ENCODE results near the gene TRPT1. TPM values are rescaled to one million over a fixed set of nuclear protein-coding genes. Genes with fewer than 3 reads are reported as not detected.
A peak's percentile ranks its signal among the peaks of the same experiment; 100 is the strongest.

The TRPT1 gene
- total RNA-seq, 2 experiments from 2014 or later = 40.6 to 49.0 TPM

DNA sequence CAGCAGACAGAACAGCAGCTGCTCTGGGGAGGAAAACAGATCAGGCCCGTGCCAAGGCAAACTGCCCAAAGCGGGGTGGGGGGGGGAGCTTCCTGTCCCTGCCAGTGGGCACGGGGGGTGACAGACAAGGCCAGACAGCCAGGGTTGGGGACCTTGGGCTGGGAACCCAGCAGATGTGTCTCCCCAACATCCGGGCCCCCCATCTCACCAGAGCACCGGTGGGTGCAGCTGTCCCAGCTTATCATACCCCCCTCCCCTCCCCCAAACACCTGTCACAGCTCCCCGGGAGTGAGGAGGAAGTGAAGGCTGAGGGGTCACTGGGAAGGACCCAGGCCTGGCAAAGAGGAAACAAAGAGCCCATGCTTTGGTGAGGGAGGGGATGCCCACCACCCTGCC, 19.4 kb upstream of the TRPT1 start:
- H3K4me1 ChIP-seq (ENCODE audit: insufficient read depth, low read length, poor library complexity, severe bottlenecking) = peaks cover 51% of the 10 kb centered on the region
- H4K20me1 ChIP-seq (ENCODE audit: insufficient read depth, low read length) = no peaks in the 10 kb centered on the region
- DNase-seq (ENCODE audit: low spot score) = peak; percentile 57
- H3K9me3 ChIP-seq (ENCODE audit: low read length) = no peaks in the 10 kb centered on the region
- CTCF ChIA-PET (ENCODE audit: unreplicated experiment) = interaction anchor here (0.7 to 1.4 kb wide), 3 partner anchors 13 to 72 kb away, joined by 3 read pairs; partner anchors contain the start of genes PRDX5 and TRMT112
- peak overlapping the region; percentile 88 for H3K4me3 ChIP-seq (ENCODE audit: low read depth, low read length, poor library complexity, severe bottlenecking)
- H3K9me2 ChIP-seq (ENCODE audit: insufficient read depth, low read length) = no peaks in the 10 kb centered on the region
- H3K27ac ChIP-seq (ENCODE audit: low read depth, low read length, poor library complexity, severe bottlenecking) = peak overlapping the region; percentile 69
- TF ChIP-seq, protein P1, sequence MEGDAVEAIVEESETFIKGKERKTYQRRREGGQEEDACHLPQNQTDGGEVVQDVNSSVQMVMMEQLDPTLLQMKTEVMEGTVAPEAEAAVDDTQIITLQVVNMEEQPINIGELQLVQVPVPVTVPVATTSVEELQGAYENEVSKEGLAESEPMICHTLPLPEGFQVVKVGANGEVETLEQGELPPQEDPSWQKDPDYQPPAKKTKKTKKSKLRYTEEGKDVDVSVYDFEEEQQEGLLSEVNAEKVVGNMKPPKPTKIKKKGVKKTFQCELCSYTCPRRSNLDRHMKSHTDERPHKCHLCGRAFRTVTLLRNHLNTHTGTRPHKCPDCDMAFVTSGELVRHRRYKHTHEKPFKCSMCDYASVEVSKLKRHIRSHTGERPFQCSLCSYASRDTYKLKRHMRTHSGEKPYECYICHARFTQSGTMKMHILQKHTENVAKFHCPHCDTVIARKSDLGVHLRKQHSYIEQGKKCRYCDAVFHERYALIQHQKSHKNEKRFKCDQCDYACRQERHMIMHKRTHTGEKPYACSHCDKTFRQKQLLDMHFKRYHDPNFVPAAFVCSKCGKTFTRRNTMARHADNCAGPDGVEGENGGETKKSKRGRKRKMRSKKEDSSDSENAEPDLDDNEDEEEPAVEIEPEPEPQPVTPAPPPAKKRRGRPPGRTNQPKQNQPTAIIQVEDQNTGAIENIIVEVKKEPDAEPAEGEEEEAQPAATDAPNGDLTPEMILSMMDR (conservative IDR thresholded peaks at IDR 0.05; ENCODE audit: low read length) = no peak
- TF ChIP-seq EZH2phosphoT487 (IDR thresholded peaks at IDR 0.05; ENCODE audit: borderline replicate concordance, low read depth, low read length) = no peak
- no TSS peak for BruUV-seq (replicated peaks)
- POLR2A ChIA-PET = interaction anchor here (0.6 to 2.0 kb wide), 6 partner anchors 15 to 41 kb away, joined by 3 to 8 read pairs (median 4); partner anchors contain the start of genes DNAJC4, FERMT3, NUDT22 and TRPT1
- H3K36me3 ChIP-seq (ENCODE audit: insufficient read depth, low read length) = peaks cover 29% of the 10 kb centered on the region
- intact Hi-C loops (cut with micrococcal nuclease; ENCODE audit: unreplicated experiment) = no loop called here
- peak overlapping the region; percentile 81 for H3K4me2 ChIP-seq (ENCODE audit: low read length)
- no peak overlapping the region for H2AFZ ChIP-seq (ENCODE audit: low read length)
- peaks cover 28% of the 10 kb centered on the region for H3K79me2 ChIP-seq (ENCODE audit: insufficient read depth, low read depth, low read length)

DNA sequence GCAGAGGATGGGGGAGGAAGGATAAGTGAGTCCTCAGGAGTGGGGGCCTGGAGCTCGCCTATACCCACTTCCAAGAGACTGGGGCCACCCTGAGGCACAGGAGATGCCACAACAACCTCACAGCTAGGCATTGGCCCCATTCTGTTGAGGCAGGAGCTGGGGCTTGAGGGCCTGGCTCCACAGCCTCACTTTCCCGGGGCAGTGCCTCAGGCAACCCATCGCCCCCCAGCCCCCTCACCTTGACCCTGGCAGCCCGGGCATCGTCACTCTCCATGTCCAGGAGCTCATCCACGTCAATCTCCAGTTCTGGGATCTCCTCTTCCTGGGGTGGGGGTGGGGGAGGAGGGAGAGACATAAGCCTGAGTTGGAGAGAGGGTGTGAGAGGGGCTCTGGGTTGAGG, 19.0 kb upstream of the TRPT1 start:
- Histone ChIP-seq H3K36me3 (ENCODE audit: insufficient read depth, low read length) (peaks cover 29% of the 10 kb centered on the region), H2AFZ (ENCODE audit: low read length) (no peak overlapping the region), H3K4me2 (ENCODE audit: low read length) (peak overlapping the region; percentile 81), H3K9me3 (ENCODE audit: low read length) (no peaks in the 10 kb centered on the region), H3K4me3 (ENCODE audit: low read depth, low read length, poor library complexity, severe bottlenecking) (peak overlapping the region; percentile 88), H3K9me2 (ENCODE audit: insufficient read depth, low read length) (no peaks in the 10 kb centered on the region), H4K20me1 (ENCODE audit: insufficient read depth, low read length) (no peaks in the 10 kb centered on the region), H3K27ac (ENCODE audit: low read depth, low read length, poor library complexity, severe bottlenecking) (peak overlapping the region; percentile 69), H3K79me2 (ENCODE audit: insufficient read depth, low read depth, low read length) (peaks cover 28% of the 10 kb centered on the region), H3K4me1 (ENCODE audit: insufficient read depth, low read length, poor library complexity, severe bottlenecking) (peaks cover 51% of the 10 kb centered on the region)
- DNase-seq (ENCODE audit: low spot score) = no peak
- ChIA-PET POLR2A (interaction anchor here (0.6 to 2.0 kb wide), 6 partner anchors 15 to 40 kb away, joined by 3 to 8 read pairs (median 4); partner anchors contain the start of genes DNAJC4, FERMT3, NUDT22 and TRPT1), CTCF (ENCODE audit: unreplicated experiment) (interaction anchor here (0.7 to 1.4 kb wide), 2 partner anchors 13 to 73 kb away, joined by 3 read pairs; partner anchors contain the start of genes PRDX5 and TRMT112)
- intact Hi-C loops (cut with micrococcal nuclease; ENCODE audit: unreplicated experiment) = no loop called here
- no peak for TF ChIP-seq EZH2phosphoT487 (IDR thresholded peaks at IDR 0.05; ENCODE audit: borderline replicate concordance, low read depth, low read length)
- TF ChIP-seq, protein P1 (conservative IDR thresholded peaks at IDR 0.05; ENCODE audit: low read length) = no peak
- no TSS peak for BruUV-seq (replicated peaks)

DNA sequence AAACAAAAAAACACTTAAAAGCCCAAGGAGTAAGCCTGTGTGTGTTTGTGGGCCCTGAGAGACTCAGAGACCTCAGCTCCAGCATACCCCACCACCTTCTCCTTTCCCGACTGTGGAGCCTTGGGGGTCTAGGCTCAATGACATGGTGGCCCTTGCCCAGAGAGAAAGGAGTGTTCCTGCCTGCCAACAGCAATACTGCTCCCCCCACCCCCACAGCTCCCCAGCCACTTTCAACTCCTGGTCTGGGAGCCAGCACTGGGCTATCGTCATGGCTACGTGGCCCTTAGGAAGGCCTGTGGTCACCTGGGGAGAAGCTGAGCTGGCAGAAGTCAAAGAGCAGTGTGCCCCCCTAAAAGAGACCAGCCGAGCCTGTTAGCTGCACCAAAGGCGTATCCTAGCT, 18.1 kb upstream of the TRPT1 start:
- no peak for TF ChIP-seq EZH2phosphoT487 (IDR thresholded peaks at IDR 0.05; ENCODE audit: borderline replicate concordance, low read depth, low read length)
- TF ChIP-seq, protein P1 (conservative IDR thresholded peaks at IDR 0.05; ENCODE audit: low read length) = no peak
- CTCF ChIA-PET (ENCODE audit: unreplicated experiment) = interaction anchor here (0.7 kb wide), 1 partner anchor 60 kb away, joined by 3 read pairs; no protein-coding TSS in a partner anchor
- peak overlapping the region; percentile 4 for H3K27ac ChIP-seq (ENCODE audit: low read depth, low read length, poor library complexity, severe bottlenecking)
- H3K9me3 ChIP-seq (ENCODE audit: low read length) = no peaks in the 10 kb centered on the region
- H3K4me1 ChIP-seq (ENCODE audit: insufficient read depth, low read length, poor library complexity, severe bottlenecking) = peaks cover 51% of the 10 kb centered on the region
- POLR2A ChIA-PET = interaction anchor here (0.9 kb wide), 1 partner anchor 20 kb away, joined by 5 read pairs; no protein-coding TSS in a partner anchor
- H3K9me2 ChIP-seq (ENCODE audit: insufficient read depth, low read length) = no peaks in the 10 kb centered on the region
- no peak for DNase-seq (ENCODE audit: low spot score)
- H2AFZ ChIP-seq (ENCODE audit: low read length) = no peak overlapping the region
- intact Hi-C loops (cut with micrococcal nuclease; ENCODE audit: unreplicated experiment) = no loop called here
- peaks cover 28% of the 10 kb centered on the region for H3K79me2 ChIP-seq (ENCODE audit: insufficient read depth, low read depth, low read length)
- no peak overlapping the region for H3K4me3 ChIP-seq (ENCODE audit: low read depth, low read length, poor library complexity, severe bottlenecking)
- H4K20me1 ChIP-seq (ENCODE audit: insufficient read depth, low read length) = no peaks in the 10 kb centered on the region
- H3K36me3 ChIP-seq (ENCODE audit: insufficient read depth, low read length) = peaks cover 29% of the 10 kb centered on the region
- no TSS peak for BruUV-seq (replicated peaks)
- H3K4me2 ChIP-seq (ENCODE audit: low read length) = no peak overlapping the region
